K562 (cell line): ENCODE measurements around the gene QPCT. TPM values are rescaled to one million over a fixed set of nuclear protein-coding genes. Genes with fewer than 3 reads are reported as not detected.

ENCODE experiments used
- BRD4 ChIP-seq: fragments of 200-600 bp; sonication (generic); IDR thresholded peaks from 2 replicates; pipeline ENCODE4 v1.6.1; 2017; ENCODE audit warnings: inconsistent platforms
- CBX3 ChIP-seq, 2 experiments: IDR thresholded peaks; 1 replicate in 1 of 2; 2 replicates in 1 of 2; pipeline ENCODE4 v1.6.1; 2012; ENCODE audit warnings: inconsistent platforms in 2 of 2, low read length in 2 of 2, borderline replicate concordance in 1 of 2, control low read depth in 1 of 2
- DPF2 ChIP-seq: fragments of 450-650 bp; IDR thresholded peaks from 2 replicates; pipeline ENCODE4 v1.6.1; 2016
- EGR1 ChIP-seq: fragments of 450-650 bp; conservative IDR thresholded peaks from 2 replicates; pipeline ENCODE4 v1.6.1; 2017; ENCODE audit warnings: mild to moderate bottlenecking
- FOXK1 ChIP-seq: sonication (generic); formaldehyde crosslinking; IDR thresholded peaks from 2 replicates; pipeline ENCODE4 v1.8.0; 2022; ENCODE audit warnings: missing genetic modification reagents, mild to moderate bottlenecking, borderline replicate concordance
- FOXP1 ChIP-seq: sonication (generic); formaldehyde crosslinking; IDR thresholded peaks from 2 replicates; pipeline ENCODE4 v1.8.0; 2022; ENCODE audit warnings: mild to moderate bottlenecking, missing genetic modification reagents
- GABPB1 ChIP-seq: sonication (generic); formaldehyde crosslinking; IDR thresholded peaks from 2 replicates; pipeline ENCODE4 v1.8.0; 2022; ENCODE audit warnings: mild to moderate bottlenecking, missing genetic modification reagents
- GTF2F1 ChIP-seq: IDR thresholded peaks from 2 replicates; pipeline ENCODE4 v1.6.1; 2011; ENCODE audit warnings: low read depth, low read length, improper control_type of control experiment
- ILK ChIP-seq: fragments of 450-650 bp; IDR thresholded peaks from 2 replicates; pipeline ENCODE4 v1.6.1; 2016; ENCODE audit warnings: missing genetic modification characterization, low read depth, mild to moderate bottlenecking, missing compliant biosample characterization, moderate library complexity, borderline replicate concordance
- MAFK ChIP-seq: IDR thresholded peaks from 2 replicates; pipeline ENCODE4 v1.6.1; 2011; ENCODE audit warnings: low read length, improper control_type of control experiment
- NR1H2 ChIP-seq: sonication (generic); formaldehyde crosslinking; IDR thresholded peaks from 2 replicates; pipeline ENCODE4 v1.4.0; 2020; ENCODE audit warnings: mild to moderate bottlenecking, missing genetic modification reagents
- PCBP1 ChIP-seq: fragments of 200-400 bp; formaldehyde crosslinking; IDR thresholded peaks from 2 replicates; pipeline ENCODE4 v1.6.1; 2018; ENCODE audit warnings: mild to moderate bottlenecking, low read depth, low read length; ENCODE audit not compliant: poor library complexity, severe bottlenecking
- PHTF2 ChIP-seq: fragments of 250-450 bp; sonication (Bioruptor Pico); IDR thresholded peaks from 2 replicates; pipeline ENCODE4 v1.5.0; 2021; ENCODE audit warnings: mild to moderate bottlenecking
- SREBF1 ChIP-seq: fragments of 150-350 bp; IDR thresholded peaks from 2 replicates; pipeline ENCODE4 v1.6.1; 2014; ENCODE audit warnings: antibody characterized with exemption, low read depth, low read length, borderline replicate concordance
- SRSF3 ChIP-seq: fragments of 200-400 bp; formaldehyde crosslinking; IDR thresholded peaks from 2 replicates; pipeline ENCODE4 v1.6.1; 2016; ENCODE audit warnings: mild to moderate bottlenecking, low read length, moderate library complexity; ENCODE audit not compliant: insufficient read depth
- TCF3 ChIP-seq: sonication (generic); formaldehyde crosslinking; IDR thresholded peaks from 2 replicates; pipeline ENCODE4 v1.4.0; 2020; ENCODE audit warnings: mild to moderate bottlenecking, missing genetic modification reagents
- ZEB2 ChIP-seq: fragments of 450-650 bp; IDR thresholded peaks from 2 replicates; pipeline ENCODE4 v1.6.1; 2016
- ZFX ChIP-seq: sonication (generic); formaldehyde crosslinking; IDR thresholded peaks from 2 replicates; pipeline ENCODE4 v1.8.0; 2022; ENCODE audit warnings: mild to moderate bottlenecking, missing genetic modification reagents, moderate library complexity
- ZNF184 ChIP-seq: sonication (generic); formaldehyde crosslinking; IDR thresholded peaks from 2 replicates; pipeline ENCODE4 v1.5.0; 2020; ENCODE audit warnings: missing genetic modification reagents
- ZNF77 ChIP-seq: fragments of 250-450 bp; sonication (Bioruptor Pico); IDR thresholded peaks from 2 replicates; pipeline ENCODE4 v1.5.0; 2020
- polyA plus RNA-seq, 8 experiments: library from polyadenylated mRNA; depleted of rRNA in 4 of 8; stranded (reverse) in 5 of 8; unstranded in 3 of 8; fragments of >200 nt; fragmentation: Nextera tagmentation in 2 of 8; fragmentation: Illumina TruSeq in 1 of 8; extraction: Ambion mirVana in 2 of 8; extraction: Trizol in 1 of 8; gene quantifications; 2 replicates each; pipeline versions ENCODE4 v1.2.1 to v1.2.3, GENCODE V29; 2011 to 2014; ENCODE audit warnings: inconsistent platforms in 1 of 8, missing spikeins in 1 of 8
- total RNA-seq, 7 experiments: library from RNA; depleted of rRNA in 6 of 7; stranded (reverse); fragments of >200 nt in 6 of 7; fragmentation: Illumina TruSeq in 2 of 7; extraction: Trizol in 2 of 7; gene quantifications; 2 replicates each; pipeline versions ENCODE4 v1.2.1 to v1.2.3, GENCODE V29; 2011 to 2021; ENCODE audit warnings: low replicate concordance in 1 of 7
- TF ChIP-seq, protein P1 (sequence below): sonication (generic); formaldehyde crosslinking; IDR thresholded peaks from 2 replicates; pipeline ENCODE4 v1.8.0; 2023; ENCODE audit warnings: mild to moderate bottlenecking, missing genetic modification reagents
- TF ChIP-seq, protein P2 (sequence below), 2 experiments: IDR thresholded peaks in 1 of 2; conservative IDR thresholded peaks in 1 of 2; 2 replicates each; pipeline ENCODE4 v1.6.1; 2016; ENCODE audit warnings: low read depth in 2 of 2, mild to moderate bottlenecking in 1 of 2, missing compliant biosample characterization in 1 of 2, missing genetic modification characterization in 1 of 2, moderate library complexity in 1 of 2

The QPCT gene
- total and polyA plus RNA-seq, 9 of the 15 experiments (the other 6 are each of a cell fraction or from before 2014, with no cell fraction given), result 0.07 TPM; not detected in 8

DNA sequence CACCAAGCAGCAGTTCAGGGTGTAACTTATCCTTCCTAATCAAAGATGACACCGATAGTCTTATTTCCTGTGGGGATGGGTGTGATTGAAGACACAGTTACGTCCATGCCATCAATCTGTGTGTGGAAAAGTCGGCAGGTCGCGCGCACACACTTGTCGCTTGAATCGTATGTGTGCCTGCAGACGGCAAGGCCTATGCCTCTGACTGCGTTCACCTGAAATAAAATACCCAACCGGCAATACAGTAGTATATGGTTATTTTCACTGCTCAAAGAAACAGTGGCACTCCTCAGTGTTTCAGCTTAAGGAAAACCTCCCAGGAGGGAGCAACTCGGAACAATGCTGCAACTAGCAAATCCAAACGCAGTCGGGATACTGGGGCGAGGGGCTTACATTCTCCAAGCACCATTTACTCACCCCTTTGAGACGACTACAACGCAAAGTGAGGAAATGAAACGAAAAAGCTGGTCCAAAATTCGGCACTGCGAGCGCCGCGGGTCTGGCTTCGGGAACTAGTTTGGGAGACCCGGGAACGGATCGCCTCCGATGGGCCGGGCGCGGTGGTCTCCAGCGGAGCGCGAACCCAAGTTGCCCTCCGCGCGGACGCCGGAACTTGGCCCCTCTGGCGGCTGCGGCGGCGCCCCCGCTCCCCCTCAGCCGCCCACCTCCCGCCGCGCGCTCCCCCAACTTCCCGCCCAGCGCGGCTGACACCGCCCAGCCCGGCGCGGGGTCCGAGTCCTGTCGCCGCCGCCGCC lies 20.5 kb upstream of the QPCT start (continued):
- TF ChIP-seq FOXP1 (CRISPR knock-in tag), result 0 out of 2 replicates have a peak, but pooled peaks have one; percentile 10
- TF ChIP-seq GABPB1 (CRISPR knock-in tag), result 0 out of 2 replicates have a peak, but pooled peaks have one; percentile 29
- TF ChIP-seq DPF2, result no peak
- TF ChIP-seq, protein P1, sequence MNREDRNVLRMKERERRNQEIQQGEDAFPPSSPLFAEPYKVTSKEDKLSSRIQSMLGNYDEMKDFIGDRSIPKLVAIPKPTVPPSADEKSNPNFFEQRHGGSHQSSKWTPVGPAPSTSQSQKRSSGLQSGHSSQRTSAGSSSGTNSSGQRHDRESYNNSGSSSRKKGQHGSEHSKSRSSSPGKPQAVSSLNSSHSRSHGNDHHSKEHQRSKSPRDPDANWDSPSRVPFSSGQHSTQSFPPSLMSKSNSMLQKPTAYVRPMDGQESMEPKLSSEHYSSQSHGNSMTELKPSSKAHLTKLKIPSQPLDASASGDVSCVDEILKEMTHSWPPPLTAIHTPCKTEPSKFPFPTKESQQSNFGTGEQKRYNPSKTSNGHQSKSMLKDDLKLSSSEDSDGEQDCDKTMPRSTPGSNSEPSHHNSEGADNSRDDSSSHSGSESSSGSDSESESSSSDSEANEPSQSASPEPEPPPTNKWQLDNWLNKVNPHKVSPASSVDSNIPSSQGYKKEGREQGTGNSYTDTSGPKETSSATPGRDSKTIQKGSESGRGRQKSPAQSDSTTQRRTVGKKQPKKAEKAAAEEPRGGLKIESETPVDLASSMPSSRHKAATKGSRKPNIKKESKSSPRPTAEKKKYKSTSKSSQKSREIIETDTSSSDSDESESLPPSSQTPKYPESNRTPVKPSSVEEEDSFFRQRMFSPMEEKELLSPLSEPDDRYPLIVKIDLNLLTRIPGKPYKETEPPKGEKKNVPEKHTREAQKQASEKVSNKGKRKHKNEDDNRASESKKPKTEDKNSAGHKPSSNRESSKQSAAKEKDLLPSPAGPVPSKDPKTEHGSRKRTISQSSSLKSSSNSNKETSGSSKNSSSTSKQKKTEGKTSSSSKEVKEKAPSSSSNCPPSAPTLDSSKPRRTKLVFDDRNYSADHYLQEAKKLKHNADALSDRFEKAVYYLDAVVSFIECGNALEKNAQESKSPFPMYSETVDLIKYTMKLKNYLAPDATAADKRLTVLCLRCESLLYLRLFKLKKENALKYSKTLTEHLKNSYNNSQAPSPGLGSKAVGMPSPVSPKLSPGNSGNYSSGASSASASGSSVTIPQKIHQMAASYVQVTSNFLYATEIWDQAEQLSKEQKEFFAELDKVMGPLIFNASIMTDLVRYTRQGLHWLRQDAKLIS, result peak; percentile 17; the same call in 1 of the 2 replicates
- TF ChIP-seq SRSF3, result no peak
- TF ChIP-seq, protein P2, sequence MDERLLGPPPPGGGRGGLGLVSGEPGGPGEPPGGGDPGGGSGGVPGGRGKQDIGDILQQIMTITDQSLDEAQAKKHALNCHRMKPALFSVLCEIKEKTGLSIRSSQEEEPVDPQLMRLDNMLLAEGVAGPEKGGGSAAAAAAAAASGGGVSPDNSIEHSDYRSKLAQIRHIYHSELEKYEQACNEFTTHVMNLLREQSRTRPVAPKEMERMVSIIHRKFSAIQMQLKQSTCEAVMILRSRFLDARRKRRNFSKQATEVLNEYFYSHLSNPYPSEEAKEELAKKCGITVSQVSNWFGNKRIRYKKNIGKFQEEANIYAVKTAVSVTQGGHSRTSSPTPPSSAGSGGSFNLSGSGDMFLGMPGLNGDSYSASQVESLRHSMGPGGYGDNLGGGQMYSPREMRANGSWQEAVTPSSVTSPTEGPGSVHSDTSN (CRISPR knock-in tag; IDR thresholded peaks at IDR 0.05; ENCODE audit: low read depth), result no peak
- TF ChIP-seq, protein P2 (tag; conservative IDR thresholded peaks at IDR 0.05; ENCODE audit: low read depth), result no peak
- TF ChIP-seq PCBP1, result no peak
- TF ChIP-seq TCF3 (CRISPR knock-in tag), result peak; percentile 24; the same call in 1 of the 2 replicates
- no peak for TF ChIP-seq NR1H2 (CRISPR knock-in tag)
- TF ChIP-seq FOXK1, result peak; percentile 61; the same call in 1 of the 2 replicates
- no peak for TF ChIP-seq PHTF2 (CRISPR knock-in tag)
- no peak for TF ChIP-seq CBX3 (IDR thresholded peaks at IDR 0.05; ENCODE audit: borderline replicate concordance in 1 of 2, low read length in 2 of 2)
- TF ChIP-seq BRD4, result peak; percentile 15; the same call in 1 of the 2 replicates
- TF ChIP-seq ZEB2, result 0 out of 2 replicates have a peak, but pooled peaks have one; percentile 18
- no peak for TF ChIP-seq ILK
- no peak for TF ChIP-seq MAFK
- TF ChIP-seq ZNF77 (CRISPR knock-in tag), result no peak
- TF ChIP-seq ZFX, result peak; percentile 72
- TF ChIP-seq GTF2F1, result no peak
- no peak for TF ChIP-seq ZNF184 (CRISPR knock-in tag)
- no peak; the same call in 1 of the 2 replicates for TF ChIP-seq EGR1
- TF ChIP-seq SREBF1, result no peak
